ENCODE results near the gene FBXW10. TPM values are rescaled to one million over a fixed set of nuclear protein-coding genes. Genes with fewer than 3 reads are reported as not detected.
A peak's percentile ranks its signal among the peaks of the same experiment; 100 is the strongest.
"Not testable (repeated sequence)": the region's sequence is repeated elsewhere in the genome, so short reads cannot be mapped to it uniquely, and the experiment has no call there.

The FBXW10 gene
- total and polyA plus RNA-seq, 2 of the 8 experiments (the other 6 are each of a cell fraction or from before 2014, with no cell fraction given) = not detected

GRCh38 chr17:18719428-18720110 lies 24.3 kb upstream of the FBXW10 start:
- H2AK5ac ChIP-seq (ENCODE audit: low read depth, low read length); H3K36me3 ChIP-seq (ENCODE audit: control insufficient read depth in 2 of 4, insufficient read depth in 4 of 4, low read length in 3 of 4); H3K23ac ChIP-seq (ENCODE audit: insufficient read length); H3K9me3 ChIP-seq (ENCODE audit: insufficient read depth in 2 of 2, low read depth in 1 of 2, low read length in 1 of 2); CTCF ChIA-PET (ENCODE audit: partially characterized antibody); POLR2A ChIA-PET (ENCODE audit: partially characterized antibody); H2BK15ac ChIP-seq (ENCODE audit: low read length); H4K5ac ChIP-seq (ENCODE audit: insufficient read length, low read depth, low read length); H2BK120ac ChIP-seq (replicated peaks; ENCODE audit: low read depth, low read length); H3K56ac ChIP-seq (replicated peaks; ENCODE audit: insufficient read length, low read depth, low read length); H3K79me2 ChIP-seq (ENCODE audit: control insufficient read depth in 1 of 2, insufficient read depth in 2 of 2, low read length in 2 of 2); H3K9ac ChIP-seq (replicated peaks in 1 of 4; ENCODE audit: extremely low read depth in 1 of 4, low read depth in 3 of 4, low read length in 3 of 4); H3K79me1 ChIP-seq (ENCODE audit: low read depth, low read length); H4K8ac ChIP-seq (ENCODE audit: extremely low read depth, insufficient read depth, low read length); H3K18ac ChIP-seq (ENCODE audit: extremely low read depth, low read length); FAIRE-seq; H2BK12ac ChIP-seq (ENCODE audit: low read depth, low read length); H3K4me1 ChIP-seq (replicated peaks in 1 of 4; ENCODE audit: control insufficient read depth in 3 of 4, insufficient read depth in 4 of 4, low read length in 3 of 4); H3K27me3 ChIP-seq (replicated peaks in 1 of 4; ENCODE audit: control insufficient read depth in 3 of 4, extremely low read depth in 1 of 4, insufficient read depth in 3 of 4, low read length in 3 of 4); H2BK20ac ChIP-seq (ENCODE audit: low read length); H3K4me3 ChIP-seq (ENCODE audit: extremely low read depth in 1 of 4, insufficient read depth in 2 of 4, low read depth in 3 of 4, low read length in 4 of 4); H3K14ac ChIP-seq (ENCODE audit: insufficient read length); H2AFZ ChIP-seq (ENCODE audit: low read length); H3K27ac ChIP-seq (ENCODE audit: low read depth, low read length); H3K4ac ChIP-seq (replicated peaks; ENCODE audit: insufficient read length, low read depth, low read length); DNase-seq (ENCODE audit: low read depth in 1 of 2, low spot score in 2 of 2); H3K23me2 ChIP-seq (ENCODE audit: low read depth, low read length); H2BK5ac ChIP-seq (ENCODE audit: low read depth, low read length); H4K91ac ChIP-seq (replicated peaks; ENCODE audit: insufficient read length, low read length); H4K20me1 ChIP-seq (replicated peaks in 1 of 2; ENCODE audit: control insufficient read depth in 1 of 2, insufficient read depth in 2 of 2, low read length in 2 of 2): not testable (repeated sequence)
- WGBS, 2 experiments (ENCODE audit: extremely low coverage in 1 of 2, insufficient coverage in 1 of 2, insufficient read length in 1 of 2, insufficient replicate concordance in 2 of 2, low coverage in 1 of 2, low lambda C conversion rate in 2 of 2, missing lambda C conversion rate in 1 of 2) = 77% methylated on average over 9 of the region's 12 CpGs; no CpG with 5 or more reads in 1 of the 2 experiments
- H3K4me2 ChIP-seq (ENCODE audit: insufficient read depth in 1 of 2, low read depth in 2 of 2, low read length in 2 of 2) = peak overlapping the region; percentile 32 to 35; a peak in 3 of 4 replicates
